HAP-1 (cell line): ENCODE measurements around the gene FUS.
A peak's percentile ranks its signal among the peaks of the same experiment; 100 is the strongest.
"Not testable (repeated sequence)": the region's sequence is repeated elsewhere in the genome, so short reads cannot be mapped to it uniquely, and the experiment has no call there.

Experiments used
- DNase-seq, 2 experiments: peaks; one replicate each; pipeline ENCODE4 v3.0.0-alpha.2; 2016 to 2020; ENCODE audit warnings: low spot score in 2 of 2
- H3K27me3 ChIP-seq: fragments of 250-450 bp; sonication (Bioruptor Pico); 2 replicates; pipeline ENCODE4 v1.5.1; 2020; ENCODE audit warnings: low read depth, mild to moderate bottlenecking, moderate library complexity
- H3K36me3 ChIP-seq: fragments of 250-450 bp; sonication (Bioruptor Pico); replicated peaks from 2 replicates; pipeline ENCODE4 v1.5.1; 2020; ENCODE audit warnings: mild to moderate bottlenecking
- H3K4me1 ChIP-seq: fragments of 250-450 bp; sonication (Bioruptor Pico); 2 replicates; pipeline ENCODE4 v1.5.1; 2020; ENCODE audit warnings: mild to moderate bottlenecking
- H3K4me3 ChIP-seq: fragments of 250-450 bp; sonication (Bioruptor Pico); 2 replicates; pipeline ENCODE4 v1.5.1; 2020; ENCODE audit warnings: mild to moderate bottlenecking, moderate library complexity
- H3K9me3 ChIP-seq: fragments of 250-450 bp; sonication (Bioruptor Pico); 2 replicates; pipeline ENCODE4 v1.5.1; 2020; ENCODE audit warnings: mild to moderate bottlenecking, moderate library complexity
- in situ Hi-C: fragments of 300-500 bp; cut with MboI; formaldehyde crosslinking; loops from 3 replicates; pipeline ENCODE4 v1.14.3; 2020; ENCODE audit warnings: low sequenced_read_pairs, inconsistent platforms, mixed read lengths

Gene FUS

GRCh38 chr16:31138621-31139578 lies 41.0 kb upstream of the FUS start:
- H3K9me3 ChIP-seq: no peaks in the 10 kb centered on the region
- H3K4me3 ChIP-seq: no peak overlapping the region
- H3K36me3 ChIP-seq: no peaks in the 10 kb centered on the region
- in situ Hi-C loops: no loop called here
- H3K4me1 ChIP-seq: peaks cover 26% of the 10 kb centered on the region
- no peaks in the 10 kb centered on the region for H3K27me3 ChIP-seq
- DNase-seq: no peak

- H3K4me3 ChIP-seq, DNase-seq, H3K36me3 ChIP-seq, H3K9me3 ChIP-seq, H3K27me3 ChIP-seq, in situ Hi-C loops: not testable (repeated sequence)
- H3K4me1 ChIP-seq: peaks cover 11% of the 10 kb centered on the region
These were observed 38.9 kb upstream of the FUS start for GRCh38 chr16:31141071-31141469.

- Histone ChIP-seq H3K4me3 (peak overlapping the region; percentile 21), H3K9me3 (no peaks in the 10 kb centered on the region), H3K4me1 (peaks cover 11% of the 10 kb centered on the region), H3K36me3 (no peaks in the 10 kb centered on the region), H3K27me3 (no peaks in the 10 kb centered on the region)
- in situ Hi-C loops: no loop called here
- peak in 1 of 2 experiments; percentile 47 for DNase-seq
These were observed 38.3 kb upstream of the FUS start for GRCh38 chr16:31141489-31142108.

GRCh38 chr16:31142109-31143010 lies 37.6 kb upstream of the FUS start:
- H3K4me3 ChIP-seq: peak overlapping the region; percentile 21
- peak; percentile 96 to 100 for DNase-seq
- H3K36me3 ChIP-seq: no peaks in the 10 kb centered on the region
- in situ Hi-C loops: no loop called here
- peaks cover 11% of the 10 kb centered on the region for H3K4me1 ChIP-seq
- no peaks in the 10 kb centered on the region for H3K27me3 ChIP-seq
- H3K9me3 ChIP-seq: no peaks in the 10 kb centered on the region

- no peak overlapping the region for H3K4me3 ChIP-seq
- in situ Hi-C loops: no loop called here
These were observed 36.8 kb upstream of the FUS start for GRCh38 chr16:31143011-31143693.

GRCh38 chr16:31143694-31144148 lies 36.2 kb upstream of the FUS start:
- DNase-seq: no peak
- Histone ChIP-seq H3K27me3 (no peaks in the 10 kb centered on the region), H3K4me3 (no peak overlapping the region), H3K36me3 (no peaks in the 10 kb centered on the region), H3K9me3 (no peaks in the 10 kb centered on the region), H3K4me1 (peaks cover 11% of the 10 kb centered on the region)
- in situ Hi-C loops: no loop called here

More at GRCh38 chr16:31143011-31143693, 36.8 kb upstream of the FUS start:
- Histone ChIP-seq H3K36me3 (no peaks in the 10 kb centered on the region), H3K4me1 (peaks cover 11% of the 10 kb centered on the region), H3K9me3 (no peaks in the 10 kb centered on the region), H3K27me3 (no peaks in the 10 kb centered on the region)
- no peak for DNase-seq

- H3K36me3 ChIP-seq, H3K9me3 ChIP-seq, DNase-seq, H3K27me3 ChIP-seq, H3K4me3 ChIP-seq, in situ Hi-C loops: not testable (repeated sequence)
- peaks cover 11% of the 10 kb centered on the region for H3K4me1 ChIP-seq
These were observed 35.5 kb upstream of the FUS start for GRCh38 chr16:31144418-31144817.

GRCh38 chr16:31145398-31145990 lies 34.4 kb upstream of the FUS start:
- no peaks in the 10 kb centered on the region for H3K9me3 ChIP-seq
- H3K4me3 ChIP-seq: no peak overlapping the region
- peaks cover 11% of the 10 kb centered on the region for H3K4me1 ChIP-seq
- no peak for DNase-seq
- in situ Hi-C loops: no loop called here
- no peaks in the 10 kb centered on the region for H3K36me3 ChIP-seq
- no peaks in the 10 kb centered on the region for H3K27me3 ChIP-seq

- Histone ChIP-seq H3K9me3 (no peaks in the 10 kb centered on the region), H3K4me3 (no peak overlapping the region), H3K4me1 (peaks cover 3% of the 10 kb centered on the region), H3K36me3 (no peaks in the 10 kb centered on the region), H3K27me3 (no peaks in the 10 kb centered on the region)
- DNase-seq: no peak
- in situ Hi-C loops: no loop called here
These were observed 32.4 kb upstream of the FUS start for GRCh38 chr16:31147574-31147973.

- no peaks in the 10 kb centered on the region for H3K4me1 ChIP-seq
- no peak for DNase-seq
- no peaks in the 10 kb centered on the region for H3K36me3 ChIP-seq
- H3K9me3 ChIP-seq: no peaks in the 10 kb centered on the region
- no peaks in the 10 kb centered on the region for H3K27me3 ChIP-seq
- in situ Hi-C loops: no loop called here
- no peak overlapping the region for H3K4me3 ChIP-seq
These were observed 31.6 kb upstream of the FUS start for GRCh38 chr16:31148281-31148728.

GRCh38 chr16:31148896-31149295 lies 31.0 kb upstream of the FUS start:
- in situ Hi-C loops: no loop called here
- H3K4me3 ChIP-seq: no peak overlapping the region
- no peaks in the 10 kb centered on the region for H3K36me3 ChIP-seq

GRCh38 chr16:31149332-31149731 lies 30.6 kb upstream of the FUS start:
- Histone ChIP-seq H3K4me1 (no peaks in the 10 kb centered on the region), H3K9me3 (no peaks in the 10 kb centered on the region), H3K4me3 (no peak overlapping the region), H3K27me3 (no peaks in the 10 kb centered on the region), H3K36me3 (no peaks in the 10 kb centered on the region)
- in situ Hi-C loops: no loop called here
- no peak for DNase-seq

More at GRCh38 chr16:31148896-31149295, 31.0 kb upstream of the FUS start:
- Histone ChIP-seq H3K27me3 (no peaks in the 10 kb centered on the region), H3K9me3 (no peaks in the 10 kb centered on the region), H3K4me1 (no peaks in the 10 kb centered on the region)
- no peak for DNase-seq
